Fibroblast of the aortic adventitia (primary cell): ENCODE data around the gene ANKRD33B. TPM values are rescaled to one million over a fixed set of nuclear protein-coding genes. Genes with fewer than 3 reads are reported as not detected.

ENCODE experiments used
- DNase-seq: peaks from one replicate; pipeline ENCODE4 v3.0.0-alpha.2; 2010; ENCODE audit warnings: low read depth
- H3K4me3 ChIP-seq: 2 replicates; pipeline ENCODE4 v1.5.1; 2011; ENCODE audit warnings: low read depth, mild to moderate bottlenecking, control low read depth, low read length, moderate library complexity
- total RNA-seq: library from RNA; depleted of rRNA; stranded (reverse); fragments of >200 nt; gene quantifications from 2 replicates; pipeline ENCODE4 v1.2.3, GENCODE V29; 2012; ENCODE audit warnings: low replicate concordance
- TF ChIP-seq, protein P1 (sequence below): IDR thresholded peaks from 2 replicates; pipeline ENCODE4 v1.5.1; 2011; ENCODE audit warnings: mild to moderate bottlenecking, low read length, control low read depth, inconsistent platforms; ENCODE audit not compliant: insufficient read depth

Gene ANKRD33B
- total RNA-seq, 1 donor = 11.3 TPM

DNA sequence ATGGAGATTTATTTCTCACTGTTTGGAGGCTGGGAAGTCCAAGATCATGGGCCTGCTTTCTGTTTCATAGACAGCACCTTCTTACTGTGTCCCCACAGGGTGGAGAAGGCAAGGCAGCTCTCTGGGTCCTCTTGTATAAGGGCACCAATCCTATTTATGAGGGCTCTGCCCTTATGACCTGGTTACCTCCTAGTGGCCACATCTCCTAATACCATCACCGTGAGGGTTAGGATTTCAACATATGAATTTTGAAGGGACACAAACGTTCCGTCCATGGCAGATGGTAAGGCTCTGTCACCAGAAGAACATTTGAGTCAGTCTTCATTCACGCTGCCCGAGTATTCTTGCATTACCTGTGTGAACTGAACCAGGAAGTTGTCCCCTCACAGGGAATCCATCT is 48.4 kb downstream of the ANKRD33B start:
- no peak overlapping the region for H3K4me3 ChIP-seq
- TF ChIP-seq, protein P1, sequence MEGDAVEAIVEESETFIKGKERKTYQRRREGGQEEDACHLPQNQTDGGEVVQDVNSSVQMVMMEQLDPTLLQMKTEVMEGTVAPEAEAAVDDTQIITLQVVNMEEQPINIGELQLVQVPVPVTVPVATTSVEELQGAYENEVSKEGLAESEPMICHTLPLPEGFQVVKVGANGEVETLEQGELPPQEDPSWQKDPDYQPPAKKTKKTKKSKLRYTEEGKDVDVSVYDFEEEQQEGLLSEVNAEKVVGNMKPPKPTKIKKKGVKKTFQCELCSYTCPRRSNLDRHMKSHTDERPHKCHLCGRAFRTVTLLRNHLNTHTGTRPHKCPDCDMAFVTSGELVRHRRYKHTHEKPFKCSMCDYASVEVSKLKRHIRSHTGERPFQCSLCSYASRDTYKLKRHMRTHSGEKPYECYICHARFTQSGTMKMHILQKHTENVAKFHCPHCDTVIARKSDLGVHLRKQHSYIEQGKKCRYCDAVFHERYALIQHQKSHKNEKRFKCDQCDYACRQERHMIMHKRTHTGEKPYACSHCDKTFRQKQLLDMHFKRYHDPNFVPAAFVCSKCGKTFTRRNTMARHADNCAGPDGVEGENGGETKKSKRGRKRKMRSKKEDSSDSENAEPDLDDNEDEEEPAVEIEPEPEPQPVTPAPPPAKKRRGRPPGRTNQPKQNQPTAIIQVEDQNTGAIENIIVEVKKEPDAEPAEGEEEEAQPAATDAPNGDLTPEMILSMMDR = peak; percentile 0

DNA sequence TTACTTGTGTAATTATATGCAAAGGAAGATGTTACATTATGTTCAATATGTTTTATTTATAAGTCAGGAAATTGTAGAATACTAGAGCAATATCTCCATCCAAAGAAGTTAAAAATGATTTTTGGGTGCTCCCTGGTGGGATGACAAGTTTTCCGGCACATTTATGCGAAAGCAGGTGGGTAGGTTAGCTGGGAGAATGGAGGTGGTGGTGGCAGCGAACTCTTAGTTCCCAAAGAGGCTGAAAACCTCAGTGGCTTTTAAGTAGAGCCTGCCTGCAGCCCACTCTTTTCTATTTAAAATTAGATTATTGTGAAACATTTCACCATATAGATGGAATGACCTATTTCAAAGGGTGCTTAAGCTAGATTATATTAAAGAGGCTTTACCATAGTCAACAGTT is 51.8 kb downstream of the ANKRD33B start:
- TF ChIP-seq, protein P1 = no peak
- no peak overlapping the region for H3K4me3 ChIP-seq
- no peak for DNase-seq

More for the DNA sequence above, 48.4 kb downstream of the ANKRD33B start:
- DNase-seq = no peak

DNA sequence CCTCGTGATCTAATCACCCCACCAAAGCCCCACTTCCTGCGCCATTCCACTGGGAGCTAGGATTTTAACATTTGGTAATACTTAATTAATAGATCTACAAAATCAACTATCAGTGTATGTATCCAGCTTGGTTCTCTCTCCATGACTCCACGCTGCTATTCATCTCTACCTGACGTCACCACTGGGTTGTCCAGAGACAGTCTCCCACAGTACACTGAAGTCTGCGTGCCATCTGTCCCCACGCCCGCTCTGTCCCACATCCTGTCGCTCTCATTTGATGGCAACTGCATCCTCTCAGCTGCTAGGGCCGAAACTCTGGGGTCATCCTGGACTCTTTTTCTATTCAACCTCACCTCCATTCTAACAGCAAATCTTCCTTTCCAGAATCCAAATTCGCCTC is 53.2 kb downstream of the ANKRD33B start:
- TF ChIP-seq, protein P1 = no peak
- DNase-seq = no peak
- no peak overlapping the region for H3K4me3 ChIP-seq

DNA sequence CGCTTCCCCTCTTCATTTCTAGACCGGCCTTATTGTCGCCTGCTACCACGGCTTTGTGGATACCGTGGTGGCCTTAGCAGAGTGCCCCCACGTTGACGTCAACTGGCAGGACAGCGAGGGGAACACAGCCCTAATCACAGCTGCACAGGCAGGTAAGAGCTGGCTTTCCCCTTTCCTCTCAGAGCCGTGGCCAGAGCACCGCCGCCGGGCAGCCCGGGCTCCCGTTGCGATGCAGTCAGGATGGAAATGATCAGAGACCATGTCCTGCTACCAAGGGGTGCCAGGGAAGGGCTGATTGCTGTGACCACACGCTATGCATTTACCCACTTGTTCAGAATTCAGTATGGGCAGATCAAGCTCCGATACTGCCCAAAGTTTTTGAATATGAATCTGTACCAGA is 54.4 kb downstream of the ANKRD33B start:
- TF ChIP-seq, protein P1 = no peak
- no peak overlapping the region for H3K4me3 ChIP-seq
- DNase-seq = no peak

DNA sequence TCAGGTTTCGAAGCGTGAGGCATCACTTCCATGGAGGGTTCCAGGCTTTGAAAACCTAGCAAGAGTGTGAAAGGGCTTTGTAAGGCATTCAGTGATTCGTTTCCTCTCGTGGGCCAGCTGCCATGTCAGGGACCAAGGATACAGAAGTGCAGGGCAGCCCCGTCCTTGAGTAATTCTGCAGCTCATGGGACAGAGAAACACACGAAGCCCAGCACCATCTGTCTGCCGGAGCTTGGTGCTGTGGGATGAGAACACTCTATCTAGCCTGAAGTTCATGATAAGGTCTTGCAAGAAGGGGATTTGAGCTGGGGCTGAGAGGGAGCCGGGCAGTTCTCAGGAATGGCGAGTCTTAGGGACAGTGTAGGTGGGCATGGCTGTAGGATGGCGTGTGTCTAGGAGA is 55.8 kb downstream of the ANKRD33B start:
- H3K4me3 ChIP-seq = no peak overlapping the region
- TF ChIP-seq, protein P1 = no peak
- no peak for DNase-seq

DNA sequence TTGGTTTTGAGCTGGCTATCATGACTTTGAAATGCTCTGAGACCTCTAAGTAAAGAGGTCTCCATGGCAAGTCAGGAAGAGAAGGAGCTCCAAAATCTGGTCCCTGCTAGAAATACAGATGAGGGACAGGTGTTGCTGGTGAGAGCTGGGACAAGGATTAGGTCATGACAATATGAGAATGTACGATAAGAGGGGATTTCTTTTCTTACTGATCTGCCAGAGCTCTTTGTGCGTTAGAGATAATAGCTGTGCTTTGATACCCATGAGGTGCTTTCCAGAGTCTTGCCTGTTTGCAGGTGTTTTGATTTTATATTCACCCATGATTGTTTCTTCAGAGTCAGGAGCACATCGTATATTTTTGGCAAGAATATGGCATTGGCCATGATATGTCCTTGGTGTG is 56.5 kb downstream of the ANKRD33B start:
- TF ChIP-seq, protein P1 = no peak
- H3K4me3 ChIP-seq = no peak overlapping the region
- no peak for DNase-seq

DNA sequence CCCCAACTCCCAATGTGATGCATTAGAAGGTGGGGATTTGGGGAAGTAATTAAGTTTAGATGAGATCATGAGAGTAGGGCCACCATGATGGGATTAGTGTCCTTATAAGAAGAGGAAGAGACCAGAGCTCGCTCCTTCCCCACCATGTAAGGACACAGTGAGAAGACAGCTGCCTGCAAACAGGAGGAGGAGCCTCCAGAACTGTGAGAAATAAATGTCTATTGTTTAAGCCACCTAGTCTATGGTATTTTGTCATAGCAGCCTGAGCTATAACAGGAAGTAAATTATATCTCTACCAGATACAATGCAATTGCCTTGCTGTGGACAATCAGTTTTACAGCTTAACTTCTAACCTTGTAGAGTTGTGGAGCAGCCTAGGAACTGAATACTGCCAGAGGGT is 58.0 kb downstream of the ANKRD33B start:
- TF ChIP-seq, protein P1 = no peak
- H3K4me3 ChIP-seq = no peak overlapping the region
- no peak for DNase-seq
